ENCODE data around the gene DCUN1D2. TPM values are rescaled to one million over a fixed set of nuclear protein-coding genes. Genes with fewer than 3 reads are reported as not detected.

Gene DCUN1D2
- total RNA-seq, 1 donor, result 6.2 TPM

GRCh38 chr13:113470073-113470472 is 20.4 kb downstream of the DCUN1D2 start:
- Histone ChIP-seq H3K4me3 (ENCODE audit: low read length) (no peak overlapping the region), H3K9me3 (ENCODE audit: low read depth, low read length) (no peaks in the 10 kb centered on the region)

GRCh38 chr13:113469582-113469981 is 20.9 kb downstream of the DCUN1D2 start:
- Histone ChIP-seq H3K9me3 (ENCODE audit: low read depth, low read length) (no peaks in the 10 kb centered on the region), H3K27me3 (ENCODE audit: insufficient read depth, low read length) (no peaks in the 10 kb centered on the region), H3K4me1 (ENCODE audit: insufficient read depth, low read length) (peaks cover 9% of the 10 kb centered on the region), H3K4me3 (ENCODE audit: low read length) (no peak overlapping the region)

More at GRCh38 chr13:113470073-113470472, 20.4 kb downstream of the DCUN1D2 start:
- H3K4me1 ChIP-seq (ENCODE audit: insufficient read depth, low read length), result peaks cover 11% of the 10 kb centered on the region
- H3K27me3 ChIP-seq (ENCODE audit: insufficient read depth, low read length), result no peaks in the 10 kb centered on the region

- H3K4me1 ChIP-seq (ENCODE audit: insufficient read depth, low read length), result no peaks in the 10 kb centered on the region
- H3K27me3 ChIP-seq (ENCODE audit: insufficient read depth, low read length), result no peaks in the 10 kb centered on the region
- H3K4me3 ChIP-seq (ENCODE audit: low read length), result no peak overlapping the region
- no peaks in the 10 kb centered on the region for H3K9me3 ChIP-seq (ENCODE audit: low read depth, low read length)
These were observed 21.9 kb downstream of the DCUN1D2 start for GRCh38 chr13:113468472-113469201.

GRCh38 chr13:113468029-113468428 is 22.5 kb downstream of the DCUN1D2 start:
- Histone ChIP-seq H3K9me3 (ENCODE audit: low read depth, low read length) (no peaks in the 10 kb centered on the region), H3K27me3 (ENCODE audit: insufficient read depth, low read length) (no peaks in the 10 kb centered on the region), H3K4me3 (ENCODE audit: low read length) (no peak overlapping the region), H3K4me1 (ENCODE audit: insufficient read depth, low read length) (no peaks in the 10 kb centered on the region)

- Histone ChIP-seq H3K9me3 (ENCODE audit: low read depth, low read length) (no peaks in the 10 kb centered on the region), H3K4me1 (ENCODE audit: insufficient read depth, low read length) (no peaks in the 10 kb centered on the region), H3K4me3 (ENCODE audit: low read length) (no peak overlapping the region), H3K27me3 (ENCODE audit: insufficient read depth, low read length) (no peaks in the 10 kb centered on the region)
These were observed 24.1 kb downstream of the DCUN1D2 start for GRCh38 chr13:113466383-113466782.

GRCh38 chr13:113465300-113465699 is 25.2 kb downstream of the DCUN1D2 start:
- H3K9me3 ChIP-seq (ENCODE audit: low read depth, low read length), result no peaks in the 10 kb centered on the region
- no peaks in the 10 kb centered on the region for H3K4me1 ChIP-seq (ENCODE audit: insufficient read depth, low read length)
- no peak overlapping the region for H3K4me3 ChIP-seq (ENCODE audit: low read length)
- H3K27me3 ChIP-seq (ENCODE audit: insufficient read depth, low read length), result no peaks in the 10 kb centered on the region

GRCh38 chr13:113464476-113464875 is 26.0 kb downstream of the DCUN1D2 start:
- no peaks in the 10 kb centered on the region for H3K27me3 ChIP-seq (ENCODE audit: insufficient read depth, low read length)
- no peak overlapping the region for H3K4me3 ChIP-seq (ENCODE audit: low read length)
- H3K4me1 ChIP-seq (ENCODE audit: insufficient read depth, low read length), result no peaks in the 10 kb centered on the region
- no peaks in the 10 kb centered on the region for H3K9me3 ChIP-seq (ENCODE audit: low read depth, low read length)

GRCh38 chr13:113461022-113461751 is 29.3 kb downstream of the DCUN1D2 start:
- Histone ChIP-seq H3K27me3 (ENCODE audit: insufficient read depth, low read length) (no peaks in the 10 kb centered on the region), H3K9me3 (ENCODE audit: low read depth, low read length) (no peaks in the 10 kb centered on the region), H3K4me1 (ENCODE audit: insufficient read depth, low read length) (no peaks in the 10 kb centered on the region), H3K4me3 (ENCODE audit: low read length) (no peak overlapping the region)

- Histone ChIP-seq H3K4me1 (ENCODE audit: insufficient read depth, low read length) (no peaks in the 10 kb centered on the region), H3K4me3 (ENCODE audit: low read length) (no peak overlapping the region), H3K9me3 (ENCODE audit: low read depth, low read length) (no peaks in the 10 kb centered on the region)
These were observed 29.9 kb downstream of the DCUN1D2 start for GRCh38 chr13:113460599-113460998.

GRCh38 chr13:113460064-113460555 is 30.4 kb downstream of the DCUN1D2 start:
- H3K27me3 ChIP-seq (ENCODE audit: insufficient read depth, low read length), result no peaks in the 10 kb centered on the region
- no peak overlapping the region for H3K4me3 ChIP-seq (ENCODE audit: low read length)
- H3K9me3 ChIP-seq (ENCODE audit: low read depth, low read length), result no peaks in the 10 kb centered on the region
- no peaks in the 10 kb centered on the region for H3K4me1 ChIP-seq (ENCODE audit: insufficient read depth, low read length)

More at GRCh38 chr13:113460599-113460998, 29.9 kb downstream of the DCUN1D2 start:
- no peaks in the 10 kb centered on the region for H3K27me3 ChIP-seq (ENCODE audit: insufficient read depth, low read length)

GRCh38 chr13:113458253-113459065 is 32.1 kb downstream of the DCUN1D2 start:
- H3K4me1 ChIP-seq (ENCODE audit: insufficient read depth, low read length), result no peaks in the 10 kb centered on the region
- H3K4me3 ChIP-seq (ENCODE audit: low read length), result no peak overlapping the region
- H3K9me3 ChIP-seq (ENCODE audit: low read depth, low read length), result no peaks in the 10 kb centered on the region
- H3K27me3 ChIP-seq (ENCODE audit: insufficient read depth, low read length), result no peaks in the 10 kb centered on the region

GRCh38 chr13:113457510-113457909 is 33.0 kb downstream of the DCUN1D2 start:
- Histone ChIP-seq H3K4me1 (ENCODE audit: insufficient read depth, low read length) (no peaks in the 10 kb centered on the region), H3K4me3 (ENCODE audit: low read length) (no peak overlapping the region), H3K9me3 (ENCODE audit: low read depth, low read length) (no peaks in the 10 kb centered on the region), H3K27me3 (ENCODE audit: insufficient read depth, low read length) (no peaks in the 10 kb centered on the region)

- Histone ChIP-seq H3K27me3 (ENCODE audit: insufficient read depth, low read length) (no peaks in the 10 kb centered on the region), H3K4me3 (ENCODE audit: low read length) (no peak overlapping the region), H3K4me1 (ENCODE audit: insufficient read depth, low read length) (no peaks in the 10 kb centered on the region), H3K9me3 (ENCODE audit: low read depth, low read length) (no peaks in the 10 kb centered on the region)
These were observed 34.3 kb downstream of the DCUN1D2 start for GRCh38 chr13:113456116-113456702.

GRCh38 chr13:113455384-113455783 is 35.1 kb downstream of the DCUN1D2 start:
- no peak overlapping the region for H3K4me3 ChIP-seq (ENCODE audit: low read length)
- no peaks in the 10 kb centered on the region for H3K4me1 ChIP-seq (ENCODE audit: insufficient read depth, low read length)
- no peaks in the 10 kb centered on the region for H3K27me3 ChIP-seq (ENCODE audit: insufficient read depth, low read length)
- H3K9me3 ChIP-seq (ENCODE audit: low read depth, low read length), result no peaks in the 10 kb centered on the region
